Epithelial cell of prostate (primary cell): ENCODE measurements around the gene SORCS2.
A peak's percentile ranks its signal among the peaks of the same experiment; 100 is the strongest.

ENCODE experiments used
- DNase-seq: peaks from one replicate; pipeline ENCODE4 v3.0.0-alpha.2; 2011; ENCODE audit warnings: low read depth, low spot score
- H3K27ac ChIP-seq: fragments of 450-650 bp; 2 replicates; pipeline ENCODE4 v1.5.1; 2017; ENCODE audit warnings: mild to moderate bottlenecking

Gene SORCS2

DNA sequence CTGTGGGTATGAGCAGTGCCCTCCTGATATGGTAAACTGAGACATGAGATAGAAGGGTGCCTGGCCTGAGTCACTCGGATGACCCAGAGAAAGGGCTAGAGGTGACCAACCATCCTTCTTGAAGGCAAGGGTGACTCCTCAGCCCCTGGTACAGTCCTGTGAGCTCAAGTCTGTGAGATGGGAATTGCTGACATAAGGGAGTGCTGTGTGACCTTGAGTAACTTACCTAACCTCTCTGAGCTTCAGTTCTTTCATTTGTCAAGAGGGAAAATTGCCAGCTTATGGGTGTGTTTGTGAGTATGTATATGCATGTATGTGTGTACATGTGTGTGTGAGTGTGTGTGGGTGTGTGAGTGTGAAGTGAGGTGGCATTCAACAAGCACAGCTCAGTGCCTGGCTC is 452.8 kb downstream of the SORCS2 start:
- no peak for DNase-seq
- H3K27ac ChIP-seq, result no peak overlapping the region

DNA sequence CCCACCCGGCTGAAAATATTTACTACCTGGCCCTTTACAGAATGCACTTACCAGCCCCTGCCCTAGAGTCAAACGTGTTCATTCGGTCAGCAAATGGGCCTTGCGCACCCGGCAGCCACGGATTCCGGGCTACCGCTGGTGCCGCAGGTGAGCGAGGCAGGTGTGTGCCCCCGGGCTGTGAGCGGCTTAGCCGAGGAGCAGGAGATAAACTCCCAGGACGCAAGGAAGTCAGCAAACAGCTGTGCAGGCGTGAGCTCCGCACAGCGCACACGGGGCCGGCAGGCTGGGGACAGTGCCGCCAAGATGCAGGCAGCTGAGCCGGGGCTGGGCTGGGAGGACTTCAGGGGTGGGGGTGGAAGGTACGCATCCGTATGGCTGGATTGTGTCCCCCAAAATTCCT is 453.6 kb downstream of the SORCS2 start:
- H3K27ac ChIP-seq, result no peak overlapping the region
- DNase-seq, result no peak

DNA sequence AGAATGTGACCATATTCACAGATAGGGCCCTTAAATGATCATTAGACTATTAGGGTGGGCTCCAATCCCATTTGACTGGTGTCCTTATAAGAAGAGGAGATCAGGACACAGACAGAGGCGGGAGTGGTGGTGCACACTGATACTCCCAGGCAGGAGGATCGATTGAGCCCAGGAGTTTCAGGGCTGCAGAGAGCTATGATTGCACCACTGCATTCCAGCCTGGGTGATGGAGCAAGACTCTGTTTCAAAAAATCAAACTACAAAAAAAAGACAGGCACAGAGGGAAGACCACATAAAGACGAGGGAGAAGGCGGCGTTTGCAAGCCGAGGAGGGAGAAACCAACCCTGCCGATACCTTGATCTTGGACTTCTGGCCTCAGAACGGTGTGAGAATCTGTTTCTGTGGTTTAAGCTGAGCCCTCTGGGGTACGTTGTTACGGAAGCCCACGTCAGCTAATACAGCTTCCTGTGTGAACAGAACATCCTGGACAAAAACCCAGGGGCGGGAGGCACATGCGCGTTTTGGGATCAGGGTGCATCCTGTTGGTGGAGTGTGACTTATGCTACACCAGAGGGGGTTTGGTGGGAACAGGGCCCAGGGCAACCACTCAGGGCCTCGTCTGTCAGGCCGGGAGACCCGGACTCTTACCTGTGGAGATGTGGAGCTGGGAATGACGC is 454.2 kb downstream of the SORCS2 start:
- DNase-seq, result no peak

DNA sequence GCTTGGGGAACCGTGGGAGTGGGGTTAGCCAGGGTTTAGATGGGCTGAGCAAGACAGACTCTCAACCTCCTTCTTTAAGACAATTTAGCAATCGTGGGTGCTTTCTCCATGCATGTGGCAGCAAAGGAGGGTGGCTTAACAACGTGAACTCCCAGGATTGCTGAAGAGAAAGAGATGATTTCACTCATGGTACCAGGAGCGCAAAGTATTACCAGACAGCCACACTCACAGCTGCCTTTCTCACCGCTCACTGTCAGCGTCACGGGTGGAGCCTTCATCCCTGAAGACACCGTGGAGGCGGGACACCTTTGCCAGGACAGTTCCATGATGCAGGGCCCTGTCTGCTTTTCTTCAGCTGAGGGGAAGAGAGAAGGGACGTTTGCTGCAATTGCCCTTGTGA is 454.8 kb downstream of the SORCS2 start:
- no peak overlapping the region for H3K27ac ChIP-seq
- no peak for DNase-seq

More for the DNA sequence above, 454.2 kb downstream of the SORCS2 start:
- no peak overlapping the region for H3K27ac ChIP-seq

DNA sequence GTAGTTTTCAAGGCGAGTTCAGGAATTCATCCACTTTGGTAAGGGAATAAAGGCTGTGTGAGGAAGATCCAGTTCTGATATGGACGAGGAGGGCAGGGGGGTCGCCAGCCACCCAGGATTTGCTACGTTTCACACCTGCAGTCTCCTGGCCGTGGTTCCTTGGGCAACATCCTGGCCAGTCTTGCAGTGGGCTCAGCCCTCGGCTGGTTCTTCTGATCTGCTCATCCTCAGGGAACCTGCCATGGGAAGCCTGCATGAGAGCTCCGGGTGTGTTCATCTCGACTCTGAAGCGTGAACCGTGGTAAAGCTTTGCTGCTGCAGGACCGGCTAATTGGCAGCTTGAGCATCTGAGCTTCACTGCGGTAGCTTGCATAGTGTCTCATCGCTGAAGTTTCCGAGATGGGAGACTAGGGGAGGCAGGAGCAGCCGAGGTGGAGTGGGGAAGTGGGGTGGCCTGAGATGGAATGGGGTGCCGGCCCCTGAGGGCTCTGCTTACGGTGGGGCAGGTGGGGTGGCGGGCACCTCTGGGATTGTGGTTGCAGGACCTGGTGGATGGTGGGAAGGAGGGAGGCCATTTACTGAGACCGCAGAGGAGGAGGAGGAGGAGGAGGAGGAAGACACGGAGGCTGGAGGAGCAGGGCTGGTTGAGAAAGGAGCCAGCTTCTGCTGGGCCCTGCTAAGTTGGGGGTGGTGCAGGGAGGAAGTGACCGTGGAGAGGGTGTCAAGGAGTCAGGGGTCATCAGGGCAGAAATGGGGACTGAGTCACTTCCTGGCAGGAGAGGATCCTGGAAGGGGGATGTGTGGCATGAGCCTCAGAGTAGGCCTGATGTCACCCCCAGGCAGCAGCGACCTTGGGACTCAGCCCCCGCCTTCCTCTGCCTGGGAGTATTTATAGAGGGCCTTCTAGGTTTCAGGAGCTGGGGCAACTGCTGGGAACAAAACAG is 455.5 kb downstream of the SORCS2 start:
- DNase-seq, result no peak
- no peak overlapping the region for H3K27ac ChIP-seq

DNA sequence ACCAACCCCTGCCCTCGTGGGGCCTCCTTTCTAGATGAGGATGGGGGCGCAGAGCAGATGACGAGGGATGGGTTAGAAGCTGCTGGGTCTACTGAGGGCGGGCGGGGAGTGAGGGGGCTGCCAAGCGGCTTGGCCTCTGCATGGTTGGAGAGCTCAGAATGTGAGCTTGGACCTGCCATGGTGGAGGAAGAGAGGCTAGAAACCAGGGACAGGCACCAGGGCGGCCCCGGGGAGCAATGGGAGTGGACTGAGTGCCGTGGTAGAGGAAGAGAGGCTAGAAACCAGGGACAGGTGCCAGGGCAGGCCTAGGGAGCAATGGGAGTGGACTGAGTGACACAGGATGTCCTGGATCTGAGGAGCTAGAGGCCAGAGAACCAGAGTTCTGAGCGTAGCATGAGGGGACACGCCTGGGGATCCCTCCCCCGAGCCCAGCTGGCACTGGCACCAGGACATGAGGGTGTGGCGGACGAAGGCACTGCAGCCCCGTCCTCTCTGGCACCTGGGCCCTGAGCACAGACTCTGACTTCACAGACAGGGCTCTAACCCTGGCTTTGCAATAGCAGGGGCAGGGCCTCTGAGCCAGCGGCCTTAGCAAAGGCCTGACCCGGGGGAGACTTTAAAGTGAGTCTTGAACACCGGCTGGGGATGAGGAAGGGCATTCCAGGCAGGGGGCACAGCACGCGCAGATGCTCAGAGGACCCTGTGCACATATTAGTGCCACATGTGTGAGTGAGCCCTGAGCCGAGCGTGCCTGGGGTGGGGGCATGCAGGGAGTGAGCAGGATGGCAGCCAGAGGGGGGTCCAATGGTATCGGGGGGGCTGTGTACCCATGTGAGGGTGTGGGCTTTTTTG is 456.4 kb downstream of the SORCS2 start:
- DNase-seq, result no peak
- H3K27ac ChIP-seq, result no peak overlapping the region

DNA sequence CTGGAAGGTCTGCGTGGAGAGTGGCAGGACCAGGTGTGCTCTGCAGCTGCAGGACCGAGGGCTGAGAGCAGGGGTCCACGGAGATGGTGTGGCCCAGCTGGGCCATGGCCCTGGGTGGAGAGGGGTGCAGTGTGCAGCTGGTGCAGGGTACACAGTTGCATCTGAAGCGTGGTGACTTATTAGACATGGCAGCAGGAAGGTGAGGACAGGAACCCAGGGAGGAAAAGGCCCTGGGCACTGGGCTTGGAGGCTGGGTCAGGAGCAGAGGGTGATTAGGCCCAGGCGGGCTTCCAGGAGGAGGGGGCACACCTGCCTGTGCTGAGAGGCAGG is 457.0 kb downstream of the SORCS2 start:
- H3K27ac ChIP-seq, result no peak overlapping the region
- no peak for DNase-seq

DNA sequence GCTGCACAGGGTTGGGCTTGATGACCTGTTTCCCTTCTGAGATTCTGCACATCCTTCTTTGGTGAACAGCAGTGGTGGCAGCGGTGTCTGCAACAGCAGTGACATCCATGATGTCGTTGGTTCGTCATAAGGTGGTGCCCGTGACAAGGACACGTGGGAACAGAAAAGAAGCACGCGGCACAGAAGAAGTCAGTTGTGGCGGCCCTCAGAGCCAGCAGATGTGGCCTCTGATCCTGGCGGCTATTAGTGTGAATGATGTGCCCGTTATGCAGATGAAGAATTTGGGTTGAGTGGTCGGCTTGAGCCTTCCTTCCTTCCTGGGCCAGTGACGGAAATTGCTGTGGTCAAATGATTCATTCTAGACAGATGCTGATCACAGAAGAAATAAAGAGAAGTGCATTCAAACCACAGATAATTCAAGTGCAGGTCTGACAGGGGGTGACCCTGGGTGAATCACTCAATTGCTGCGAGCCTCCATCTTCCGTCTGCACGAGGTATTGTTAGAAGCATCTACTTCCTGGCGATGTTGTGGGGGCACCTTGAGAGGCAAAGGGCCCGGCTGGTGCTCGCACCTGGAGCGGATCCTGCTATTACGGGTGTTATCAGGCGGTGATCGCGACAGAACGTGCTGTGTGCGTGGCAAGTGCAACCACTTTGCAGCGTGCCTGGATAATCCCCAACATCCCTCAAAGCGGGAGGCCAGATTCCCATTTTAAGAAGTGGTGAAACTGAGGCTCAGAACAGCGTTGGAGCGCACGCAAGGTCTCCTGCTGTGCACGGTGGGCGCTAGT is 457.6 kb downstream of the SORCS2 start:
- no peak overlapping the region for H3K27ac ChIP-seq
- DNase-seq, result no peak

DNA sequence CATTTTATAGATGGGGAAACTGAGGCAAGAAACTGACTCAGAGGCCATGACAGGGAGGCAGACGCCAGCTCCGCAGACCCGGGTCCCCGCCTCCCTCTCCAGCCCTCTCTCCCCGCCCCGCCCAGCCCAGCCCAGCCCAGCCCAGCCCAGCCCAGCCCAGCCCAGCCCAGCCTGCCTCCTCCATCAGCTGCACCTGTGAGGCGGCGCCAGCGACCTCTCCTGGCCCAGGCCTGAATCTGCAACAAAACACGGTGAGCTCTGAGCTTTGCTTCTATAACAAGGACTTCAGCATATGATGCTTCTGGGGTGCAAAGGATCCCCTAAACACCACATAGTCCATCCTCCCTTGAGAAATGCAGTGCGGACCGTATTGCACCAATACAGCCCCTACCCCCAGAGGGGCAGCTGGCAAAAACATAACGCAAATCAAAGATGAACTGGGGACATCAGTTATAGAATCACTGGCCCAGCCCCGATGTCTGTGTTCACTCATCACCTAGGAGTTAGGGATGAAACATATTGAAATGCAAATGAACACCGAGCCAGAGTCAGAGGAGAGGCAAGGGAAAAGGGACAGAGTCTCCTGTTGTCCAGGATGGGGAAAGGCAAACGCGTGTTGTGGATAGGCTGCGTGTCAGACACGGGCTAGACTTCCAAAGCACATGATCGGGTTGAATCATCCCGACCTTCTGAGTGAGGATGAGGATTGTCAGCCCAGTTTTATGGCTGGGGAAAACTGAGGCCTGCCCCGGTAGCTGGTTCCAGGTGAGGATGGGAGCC is 458.5 kb downstream of the SORCS2 start:
- DNase-seq, result no peak
- H3K27ac ChIP-seq, result peak overlapping the region; percentile 40

DNA sequence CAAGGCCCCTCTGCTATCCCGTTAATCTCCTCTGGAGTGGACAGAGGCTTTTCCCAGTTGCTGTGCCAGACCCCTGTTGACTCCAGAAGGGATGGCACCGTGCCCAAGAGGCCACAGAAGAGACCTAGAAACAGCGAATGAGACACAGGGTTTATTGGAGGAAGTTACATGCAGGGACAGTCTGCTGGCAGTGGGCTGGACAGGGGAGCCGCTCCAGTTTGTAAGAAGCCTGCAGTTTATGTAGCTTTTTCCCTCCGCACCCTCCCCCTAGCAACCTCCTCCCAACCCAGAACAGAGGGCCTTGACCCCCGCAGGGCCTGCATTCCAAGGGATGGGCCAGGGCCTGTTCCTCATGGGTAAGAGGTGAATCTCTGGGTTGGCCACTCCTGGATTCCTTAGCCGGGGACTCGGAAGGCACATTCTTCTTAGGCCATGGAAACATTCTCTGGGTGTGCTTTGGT is 459.2 kb downstream of the SORCS2 start:
- DNase-seq, result no peak
- H3K27ac ChIP-seq, result peak overlapping the region; percentile 40

DNA sequence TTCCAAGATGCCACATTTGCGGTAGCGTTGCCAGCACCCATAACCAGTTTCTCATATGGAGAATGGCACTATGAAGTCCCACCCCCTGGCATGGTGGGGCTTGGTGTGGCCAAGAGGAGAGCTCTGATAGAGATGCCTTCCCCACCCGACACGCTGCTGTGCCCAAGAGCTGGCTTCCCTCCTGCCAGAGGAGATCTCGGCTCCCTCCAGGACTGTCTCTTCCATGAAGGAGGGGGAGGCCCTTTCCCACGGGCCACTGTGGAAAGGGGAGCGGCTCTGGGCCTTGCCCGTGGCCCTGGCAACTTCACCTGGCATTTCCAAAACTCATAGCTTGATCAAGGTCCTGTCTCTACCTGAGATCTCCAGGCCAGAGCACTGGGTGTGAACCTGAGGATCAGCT is 459.7 kb downstream of the SORCS2 start:
- DNase-seq, result no peak
- peak overlapping the region; percentile 40 for H3K27ac ChIP-seq

DNA sequence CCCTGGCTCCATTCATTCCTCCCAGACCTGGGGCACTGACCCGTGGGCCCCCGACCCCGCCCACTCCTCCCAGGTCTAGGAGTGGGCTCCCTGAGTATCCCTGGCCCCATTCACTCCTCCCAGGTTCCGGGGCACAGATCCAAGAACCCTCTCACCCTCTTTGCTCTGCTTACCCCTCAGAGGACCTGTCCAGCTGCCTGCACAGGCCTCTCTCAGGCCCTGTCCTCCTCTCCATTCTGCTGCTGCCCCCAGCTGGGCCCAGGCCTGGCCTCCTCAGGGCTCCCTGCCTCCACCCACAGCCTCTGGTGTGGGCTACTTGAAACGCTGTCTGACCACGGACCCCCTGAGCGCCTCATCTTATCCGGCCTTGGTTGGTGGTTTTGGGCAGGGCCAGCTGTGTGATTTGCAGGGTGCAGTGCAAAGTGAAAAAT is 460.1 kb downstream of the SORCS2 start:
- no peak for DNase-seq
- H3K27ac ChIP-seq, result peak overlapping the region; percentile 40

DNA sequence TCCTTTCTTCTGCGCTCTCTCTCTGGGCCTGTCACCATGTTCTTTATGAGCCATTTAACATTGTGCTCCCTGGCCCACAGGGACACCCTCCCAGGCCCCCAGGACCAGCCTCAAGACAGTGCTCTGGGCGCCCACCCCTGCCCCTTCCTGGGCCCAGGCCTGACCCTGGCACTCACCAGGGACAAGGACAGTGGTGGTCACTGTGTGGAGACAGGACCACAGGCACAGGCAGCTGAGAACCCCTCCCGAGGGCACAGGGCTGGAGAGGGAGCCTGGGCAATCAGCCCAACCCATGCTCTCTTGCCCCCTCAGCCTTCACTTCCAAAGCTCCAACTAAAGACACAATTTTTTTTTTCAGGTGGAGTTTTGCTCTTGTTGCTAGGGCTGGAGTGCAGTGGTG is 460.6 kb downstream of the SORCS2 start:
- no peak overlapping the region for H3K27ac ChIP-seq
- no peak for DNase-seq

DNA sequence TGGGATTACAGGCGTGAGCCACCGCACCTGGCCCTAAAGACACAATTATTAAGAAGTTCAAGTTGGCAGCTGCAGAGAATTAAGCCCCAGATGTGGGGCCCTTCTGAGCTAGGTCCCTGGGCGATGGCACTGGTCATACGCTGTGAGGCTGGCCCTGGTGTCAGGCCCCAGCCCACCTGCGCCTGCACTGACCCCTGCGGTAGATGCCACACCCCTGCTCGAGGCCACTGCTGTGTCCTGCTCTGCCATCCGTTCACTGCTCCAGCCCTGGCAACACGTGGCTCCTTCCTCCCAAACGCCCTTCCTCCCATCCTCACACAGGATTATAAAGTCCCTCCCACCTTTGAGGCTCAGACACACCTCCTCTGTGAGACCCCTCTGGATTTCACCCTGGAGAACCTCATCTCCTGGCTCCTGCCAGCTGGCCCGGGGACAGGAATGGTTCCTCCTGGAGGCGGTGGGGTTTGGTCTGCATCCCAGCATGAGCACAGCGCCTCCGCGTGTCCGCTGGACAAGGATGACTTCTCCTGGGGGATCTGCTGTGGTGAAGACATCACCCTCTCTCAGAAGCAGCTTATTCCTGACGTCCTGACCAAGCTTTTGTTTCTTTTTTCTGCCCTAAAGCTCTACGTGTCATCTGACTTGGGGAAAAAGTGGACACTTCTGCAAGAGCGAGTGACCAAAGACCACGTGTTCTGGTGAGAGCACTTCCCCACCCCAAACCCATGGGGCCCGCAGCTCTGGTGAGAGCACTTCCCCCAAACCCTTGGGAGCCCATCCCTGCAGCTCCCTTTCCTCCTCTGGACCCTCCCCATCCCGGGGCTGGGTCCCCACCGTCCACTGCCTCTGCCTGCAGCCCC is 461.4 kb downstream of the SORCS2 start:
- no peak overlapping the region for H3K27ac ChIP-seq
- no peak for DNase-seq

DNA sequence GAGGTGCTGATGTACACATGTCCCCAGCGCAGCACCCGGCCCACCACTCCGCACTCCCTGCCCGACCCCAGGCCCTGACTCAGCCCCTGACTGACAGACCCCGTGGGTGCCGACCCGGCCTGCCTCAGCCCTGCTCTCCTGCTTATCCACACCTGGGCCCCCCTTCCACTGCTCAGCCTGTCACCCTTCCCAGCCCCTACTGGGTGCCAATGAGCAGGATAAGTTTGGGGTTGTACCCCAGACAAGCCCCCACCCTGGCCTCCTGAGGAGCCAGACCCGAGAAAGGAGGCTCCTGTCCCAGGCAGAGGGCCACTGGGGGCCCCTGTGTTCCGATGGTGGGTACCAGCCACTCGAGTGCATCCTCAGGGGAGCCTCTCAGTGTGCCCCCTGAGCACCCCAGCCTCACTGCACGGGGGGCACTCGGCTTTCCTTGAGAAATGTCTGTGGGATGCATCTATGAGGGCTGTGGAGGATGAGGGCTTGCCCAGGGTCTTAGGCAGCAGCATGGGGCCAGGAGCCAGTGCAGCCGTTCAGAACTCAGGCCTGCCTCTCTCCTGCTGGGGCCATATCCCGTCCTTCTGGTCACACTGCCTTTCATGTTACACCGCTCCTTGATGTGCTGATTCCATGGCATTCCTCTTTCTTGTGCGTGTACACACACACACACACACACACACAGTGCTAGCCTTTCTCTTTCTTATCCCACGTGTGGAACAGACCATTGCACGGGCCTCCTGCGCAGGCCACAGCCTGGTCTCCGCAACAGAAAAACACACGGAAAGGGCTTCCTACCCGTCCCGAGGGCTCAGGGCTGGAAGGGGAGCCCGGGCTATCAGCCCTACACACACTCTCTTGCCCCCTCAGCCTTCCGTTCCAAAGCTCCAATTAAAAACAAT is 462.5 kb downstream of the SORCS2 start:
- no peak overlapping the region for H3K27ac ChIP-seq
- no peak for DNase-seq

DNA sequence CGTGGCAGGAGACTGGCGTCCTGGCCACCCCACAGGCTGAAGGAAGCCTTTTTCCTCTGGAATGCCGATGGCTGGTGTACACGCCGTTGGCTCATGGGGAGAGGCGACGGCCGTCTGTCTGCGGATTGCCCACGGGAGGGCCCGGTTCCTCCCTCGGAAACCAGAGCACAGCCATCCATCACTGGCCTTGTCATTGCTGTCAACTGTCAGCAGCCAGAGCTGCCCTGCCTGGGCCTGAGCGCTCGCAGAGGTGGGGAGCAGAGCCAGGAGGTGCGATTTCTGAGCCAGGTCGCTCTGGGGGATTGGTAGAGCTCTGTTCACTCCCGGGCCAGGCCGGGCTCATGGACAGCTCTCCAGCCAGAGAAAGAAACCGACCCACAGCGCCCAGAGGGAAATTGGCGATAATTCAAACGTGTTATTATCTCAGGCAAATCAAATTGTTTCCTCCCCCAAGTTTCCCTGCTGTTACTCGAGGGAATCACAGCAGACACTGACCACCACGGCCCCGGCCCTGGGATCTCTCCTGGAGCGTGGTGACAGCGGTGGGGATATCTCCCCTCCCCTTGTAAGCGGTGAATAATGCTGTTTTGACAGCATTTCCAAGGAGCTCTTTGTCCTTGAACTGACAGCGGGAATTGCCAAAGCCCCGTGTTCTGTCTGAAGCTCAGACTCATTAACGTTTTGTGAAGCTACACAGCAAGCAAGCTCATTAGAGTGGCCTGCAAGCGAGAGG is 463.3 kb downstream of the SORCS2 start:
- no peak for DNase-seq
- no peak overlapping the region for H3K27ac ChIP-seq
